ENCODE data around the gene RASGRF1. TPM values are rescaled to one million over a fixed set of nuclear protein-coding genes. Genes with fewer than 3 reads are reported as not detected.

The RASGRF1 gene, protein sequence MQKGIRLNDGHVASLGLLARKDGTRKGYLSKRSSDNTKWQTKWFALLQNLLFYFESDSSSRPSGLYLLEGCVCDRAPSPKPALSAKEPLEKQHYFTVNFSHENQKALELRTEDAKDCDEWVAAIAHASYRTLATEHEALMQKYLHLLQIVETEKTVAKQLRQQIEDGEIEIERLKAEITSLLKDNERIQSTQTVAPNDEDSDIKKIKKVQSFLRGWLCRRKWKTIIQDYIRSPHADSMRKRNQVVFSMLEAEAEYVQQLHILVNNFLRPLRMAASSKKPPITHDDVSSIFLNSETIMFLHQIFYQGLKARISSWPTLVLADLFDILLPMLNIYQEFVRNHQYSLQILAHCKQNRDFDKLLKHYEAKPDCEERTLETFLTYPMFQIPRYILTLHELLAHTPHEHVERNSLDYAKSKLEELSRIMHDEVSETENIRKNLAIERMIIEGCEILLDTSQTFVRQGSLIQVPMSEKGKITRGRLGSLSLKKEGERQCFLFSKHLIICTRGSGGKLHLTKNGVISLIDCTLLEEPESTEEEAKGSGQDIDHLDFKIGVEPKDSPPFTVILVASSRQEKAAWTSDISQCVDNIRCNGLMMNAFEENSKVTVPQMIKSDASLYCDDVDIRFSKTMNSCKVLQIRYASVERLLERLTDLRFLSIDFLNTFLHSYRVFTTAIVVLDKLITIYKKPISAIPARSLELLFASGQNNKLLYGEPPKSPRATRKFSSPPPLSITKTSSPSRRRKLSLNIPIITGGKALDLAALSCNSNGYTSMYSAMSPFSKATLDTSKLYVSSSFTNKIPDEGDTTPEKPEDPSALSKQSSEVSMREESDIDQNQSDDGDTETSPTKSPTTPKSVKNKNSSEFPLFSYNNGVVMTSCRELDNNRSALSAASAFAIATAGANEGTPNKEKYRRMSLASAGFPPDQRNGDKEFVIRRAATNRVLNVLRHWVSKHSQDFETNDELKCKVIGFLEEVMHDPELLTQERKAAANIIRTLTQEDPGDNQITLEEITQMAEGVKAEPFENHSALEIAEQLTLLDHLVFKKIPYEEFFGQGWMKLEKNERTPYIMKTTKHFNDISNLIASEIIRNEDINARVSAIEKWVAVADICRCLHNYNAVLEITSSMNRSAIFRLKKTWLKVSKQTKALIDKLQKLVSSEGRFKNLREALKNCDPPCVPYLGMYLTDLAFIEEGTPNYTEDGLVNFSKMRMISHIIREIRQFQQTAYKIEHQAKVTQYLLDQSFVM (N-terminal part only)
- total RNA-seq = under 1 TPM in 2 of 3 donors, not detected in 1; 0.22 to 0.35 TPM
- long read RNA-seq, donor 1, partial matches to known transcripts = 0 of 1 reads
- long read RNA-seq, donor 1, other reads (novel, unspliced or antisense) = 0 of 1 reads
- long read RNA-seq, donor 2 = 0 reads

DNA sequence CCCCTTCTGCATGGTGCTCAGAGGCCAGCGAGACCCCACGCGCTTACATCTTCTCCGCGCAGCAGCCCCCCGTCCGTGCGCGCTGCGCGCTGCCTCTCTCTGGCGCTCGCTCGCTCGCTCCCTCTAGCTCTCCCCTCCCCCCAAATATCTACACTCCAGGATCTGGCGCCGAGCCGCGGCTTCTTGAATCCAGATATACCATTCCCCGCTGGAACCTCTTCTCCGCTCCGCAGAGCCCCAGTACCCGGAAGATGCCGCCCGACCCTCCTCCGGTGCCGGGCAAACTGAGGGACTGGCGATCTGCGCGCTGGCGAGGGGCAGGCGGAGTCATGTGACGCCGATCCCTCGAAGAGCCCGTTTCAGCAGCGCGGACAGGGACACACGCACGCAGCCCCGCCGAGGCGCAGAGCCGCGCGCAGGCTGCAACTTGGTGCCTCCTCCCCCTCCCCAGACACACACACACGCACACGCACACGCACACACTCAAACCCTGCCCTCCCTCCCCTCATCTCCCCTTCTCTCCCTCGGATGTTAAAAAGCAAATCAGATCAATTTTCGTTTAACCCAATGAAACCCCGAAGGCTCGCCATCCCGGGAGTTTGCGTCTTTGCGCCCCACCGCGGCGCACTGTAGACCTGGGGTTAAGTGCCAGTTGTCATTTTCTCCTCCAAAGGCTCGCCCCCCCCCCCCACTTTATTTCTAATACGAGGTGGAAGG, at the start of gene RASGRF1:
Gene RASGRF1 (minus strand): TSS at position 294 of the 717 bp plus-strand sequence. CDS start 282 bp downstream, at position 12.
- no peaks in the 10 kb centered on the region for H3K36me3 ChIP-seq (ENCODE audit: low read depth)
- ATAC-seq (no peak), DNase-seq (no peak)
- H3K4me3 ChIP-seq = no peak within 1 kb of the TSS
- peaks cover 2% of the 10 kb centered on the region for H3K4me1 ChIP-seq (ENCODE audit: low read depth)
- H3K9me3 ChIP-seq = no peaks in the 10 kb centered on the region
- intact Hi-C loops (cut with DNase I, micrococcal nuclease) = no loop called here
- TF ChIP-seq, protein P1, sequence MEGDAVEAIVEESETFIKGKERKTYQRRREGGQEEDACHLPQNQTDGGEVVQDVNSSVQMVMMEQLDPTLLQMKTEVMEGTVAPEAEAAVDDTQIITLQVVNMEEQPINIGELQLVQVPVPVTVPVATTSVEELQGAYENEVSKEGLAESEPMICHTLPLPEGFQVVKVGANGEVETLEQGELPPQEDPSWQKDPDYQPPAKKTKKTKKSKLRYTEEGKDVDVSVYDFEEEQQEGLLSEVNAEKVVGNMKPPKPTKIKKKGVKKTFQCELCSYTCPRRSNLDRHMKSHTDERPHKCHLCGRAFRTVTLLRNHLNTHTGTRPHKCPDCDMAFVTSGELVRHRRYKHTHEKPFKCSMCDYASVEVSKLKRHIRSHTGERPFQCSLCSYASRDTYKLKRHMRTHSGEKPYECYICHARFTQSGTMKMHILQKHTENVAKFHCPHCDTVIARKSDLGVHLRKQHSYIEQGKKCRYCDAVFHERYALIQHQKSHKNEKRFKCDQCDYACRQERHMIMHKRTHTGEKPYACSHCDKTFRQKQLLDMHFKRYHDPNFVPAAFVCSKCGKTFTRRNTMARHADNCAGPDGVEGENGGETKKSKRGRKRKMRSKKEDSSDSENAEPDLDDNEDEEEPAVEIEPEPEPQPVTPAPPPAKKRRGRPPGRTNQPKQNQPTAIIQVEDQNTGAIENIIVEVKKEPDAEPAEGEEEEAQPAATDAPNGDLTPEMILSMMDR (IDR thresholded peaks at IDR 0.05) = no peak

DNA sequence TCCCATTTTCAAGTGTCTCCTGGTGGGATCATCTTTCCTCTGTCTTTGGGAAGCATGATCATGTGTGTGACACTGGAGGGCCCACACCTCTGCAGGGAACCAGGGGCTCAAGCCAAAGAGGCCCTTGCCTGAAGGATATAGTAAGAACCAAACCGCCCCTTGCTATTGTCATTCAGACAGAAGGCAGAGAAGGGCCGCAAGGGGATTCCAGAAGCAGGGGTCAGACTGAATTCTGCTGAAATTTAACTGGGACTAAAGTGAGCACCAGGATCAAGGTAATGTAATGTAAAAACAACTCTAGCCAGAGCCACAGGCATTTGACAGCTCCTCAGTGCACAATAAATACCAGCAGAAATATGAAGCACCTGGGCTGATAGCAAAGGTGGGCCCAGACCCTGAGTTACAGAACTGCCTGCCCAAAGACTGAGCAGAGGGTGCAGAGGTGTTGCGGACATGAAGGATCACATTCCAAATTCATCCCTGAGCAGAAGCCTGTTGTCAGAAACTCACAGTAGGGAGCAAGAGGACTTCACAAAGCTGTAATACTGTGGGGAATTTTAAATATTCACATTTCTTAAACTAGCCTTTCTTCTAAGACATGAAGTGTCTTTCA, 46.0 kb upstream of the RASGRF1 start:
- intact Hi-C loops (cut with DNase I, micrococcal nuclease) = no loop called here
- TF ChIP-seq, protein P1 (IDR thresholded peaks at IDR 0.05) = no peak
- no peaks in the 10 kb centered on the region for H3K9me3 ChIP-seq

DNA sequence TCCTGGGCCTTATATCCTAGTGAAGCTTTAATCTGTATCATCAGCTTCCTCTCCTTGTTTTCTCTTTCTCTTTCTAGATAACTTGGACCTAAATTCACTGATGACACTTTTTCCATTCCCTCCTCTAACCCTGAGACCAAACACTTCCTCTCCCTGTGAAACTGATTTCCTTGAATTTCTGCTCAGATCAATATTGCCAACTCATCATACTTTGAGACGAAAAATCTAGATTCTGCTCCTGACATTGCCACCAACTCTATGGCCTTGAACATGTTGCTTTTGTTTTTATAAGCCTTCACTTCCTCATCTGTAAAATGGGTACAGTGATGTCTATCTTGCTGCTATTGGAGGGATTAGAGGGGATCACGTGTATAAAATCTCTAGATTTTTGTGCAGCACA, 42.7 kb upstream of the RASGRF1 start:
- no peaks in the 10 kb centered on the region for H3K9me3 ChIP-seq
- intact Hi-C loops (cut with DNase I, micrococcal nuclease) = no loop called here
- no peaks in the 10 kb centered on the region for H3K4me1 ChIP-seq (ENCODE audit: low read depth)
- no peak for DNase-seq
- H3K4me3 ChIP-seq = no peak overlapping the region
- H3K36me3 ChIP-seq (ENCODE audit: low read depth) = no peaks in the 10 kb centered on the region
- TF ChIP-seq, protein P1 (IDR thresholded peaks at IDR 0.05) = no peak
- ATAC-seq = no peak

More for the DNA sequence above, 46.0 kb upstream of the RASGRF1 start:
- ATAC-seq = no peak
- Histone ChIP-seq H3K4me3 (no peak overlapping the region), H3K4me1 (ENCODE audit: low read depth) (no peaks in the 10 kb centered on the region), H3K36me3 (ENCODE audit: low read depth) (no peaks in the 10 kb centered on the region)
- DNase-seq = no peak

DNA sequence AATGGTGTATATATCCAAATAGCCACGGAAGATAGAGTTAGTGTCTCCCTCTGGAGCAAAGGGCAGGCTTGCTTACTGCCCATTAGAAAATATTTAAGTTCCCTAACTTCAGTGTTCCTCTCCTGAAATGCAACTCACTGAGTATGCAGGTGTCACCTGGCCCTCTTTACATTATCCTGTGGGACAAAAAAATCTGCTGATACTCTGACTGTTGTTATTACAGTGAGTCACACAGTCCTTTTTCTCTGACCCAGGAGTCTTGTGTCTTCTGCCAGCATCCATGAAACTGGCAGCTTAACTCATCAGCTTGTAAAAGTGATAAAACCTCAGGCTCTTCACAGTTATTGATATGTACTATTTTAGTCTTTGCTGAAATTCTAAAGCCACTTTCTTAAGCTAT, 42.2 kb upstream of the RASGRF1 start:
- TF ChIP-seq, protein P1 (IDR thresholded peaks at IDR 0.05) = no peak
- H3K36me3 ChIP-seq (ENCODE audit: low read depth) = no peaks in the 10 kb centered on the region
- ATAC-seq (no peak), DNase-seq (no peak)
- no peaks in the 10 kb centered on the region for H3K4me1 ChIP-seq (ENCODE audit: low read depth)
- intact Hi-C loops (cut with DNase I, micrococcal nuclease) = no loop called here
- no peaks in the 10 kb centered on the region for H3K9me3 ChIP-seq
- no peak overlapping the region for H3K4me3 ChIP-seq
